A673 (cell line): ENCODE data around the gene HYAL2. TPM values are rescaled to one million over a fixed set of nuclear protein-coding genes. Genes with fewer than 3 reads are reported as not detected.

Source experiments
- BruUV-seq: library from RNA; stranded (reverse); fragments of 400-500 nt; replicated peaks from 2 replicates; lab custom pipeline; 2021; lab: Mats Ljungman, UMichigan
- CTCF ChIA-PET: fragments of 300-600 bp; sonication (Branson Sonifier 250); formaldehyde crosslinking; loops from one replicate; lab custom pipeline; 2022; ENCODE audit warnings: antibody characterized with exemption; lab: Charles Lee
- POLR2A ChIA-PET: fragments of 300-600 bp; sonication (Branson Sonifier 250); formaldehyde crosslinking; loops from one replicate; lab custom pipeline; 2022; ENCODE audit warnings: antibody characterized with exemption; ENCODE audit not compliant: low non-redundant PET; lab: Charles Lee
- DNase-seq: peaks from one replicate; pipeline ENCODE4 v3.0.0-alpha.2; 2015; ENCODE audit warnings: low spot score
- H3K27ac ChIP-seq: fragments of 200-600 bp; sonication (generic); 2 replicates; pipeline ENCODE4 v1.5.1; 2016; ENCODE audit warnings: mixed run types, low read depth, mild to moderate bottlenecking, mixed read lengths, antibody characterized with exemption, low read length; ENCODE audit not compliant: poor library complexity, severe bottlenecking
- H3K27me3 ChIP-seq: fragments of 200-600 bp; sonication (generic); replicated peaks from 2 replicates; pipeline ENCODE4 v1.6.1; 2017; ENCODE audit warnings: mixed run types, low read depth, mild to moderate bottlenecking, mixed read lengths, antibody characterized with exemption, low read length; ENCODE audit not compliant: insufficient read depth, poor library complexity
- H3K36me3 ChIP-seq: fragments of 200-600 bp; sonication (generic); 2 replicates; pipeline ENCODE4 v1.6.1; 2016; ENCODE audit warnings: mixed run types, mild to moderate bottlenecking, mixed read lengths, antibody characterized with exemption, low read length; ENCODE audit not compliant: insufficient read depth, poor library complexity, severe bottlenecking
- H3K4me1 ChIP-seq: fragments of 200-600 bp; sonication (generic); 2 replicates; pipeline ENCODE4 v1.6.1; 2017; ENCODE audit warnings: mixed run types, mild to moderate bottlenecking, mixed read lengths, antibody characterized with exemption, low read length; ENCODE audit not compliant: insufficient read depth, poor library complexity, severe bottlenecking
- H3K4me3 ChIP-seq: fragments of 200-600 bp; sonication (generic); 2 replicates; pipeline ENCODE4 v1.5.1; 2016; ENCODE audit warnings: low read depth, mixed run types, mild to moderate bottlenecking, mixed read lengths, low read length; ENCODE audit not compliant: poor library complexity, severe bottlenecking
- H3K9me3 ChIP-seq: fragments of 200-600 bp; sonication (generic); 2 replicates; pipeline ENCODE4 v1.6.1; 2016; ENCODE audit warnings: mixed run types, low read depth, mild to moderate bottlenecking, mixed read lengths, antibody characterized with exemption, low read length; ENCODE audit not compliant: poor library complexity, severe bottlenecking
- CTCF ChIP-seq: fragments of 300-800, 200-600 bp; sonication (generic); conservative IDR thresholded peaks from 2 replicates; pipeline ENCODE4 v1.5.1; 2017; ENCODE audit warnings: low read depth, mild to moderate bottlenecking, antibody characterized with exemption, low read length, moderate library complexity, mixed read lengths
- EZH2 ChIP-seq: fragments of 200-600 bp; sonication (generic); IDR thresholded peaks from 2 replicates; pipeline ENCODE4 v1.6.1; 2017; ENCODE audit warnings: borderline replicate concordance, low read depth, mild to moderate bottlenecking, mixed read lengths, antibody characterized with exemption, low read length; ENCODE audit not compliant: poor library complexity, severe bottlenecking
- intact Hi-C: fragments of 100-400 bp; cut with micrococcal nuclease; formaldehyde crosslinking; loops from one replicate; pipeline ENCODE4 v1.10.0; 2022; ENCODE audit not compliant: unreplicated experiment
- total RNA-seq: library from RNA; stranded (reverse); gene quantifications from 2 replicates; pipeline ENCODE4 v1.2.3, GENCODE V29; 2021

Gene HYAL2
- total RNA-seq, 1 experiment from 2014 or later: 18.1 TPM

- POLR2A ChIA-PET: no interaction called here
- BruUV-seq: no TSS peak
These were observed 30.1 kb downstream of the HYAL2 start, which contains the start of gene IFRD2 for GRCh38 chr3:50292159-50293078. Gene IFRD2, minus strand, starts transcription at chr3:50292429. Its CDS starts 155 bp downstream, at chr3:50292274.

GRCh38 chr3:50290161-50290641 is 32.3 kb downstream of the HYAL2 start:
- DNase-seq: no peak
- intact Hi-C loops: no loop called here
- Histone ChIP-seq H3K27ac (no peak overlapping the region), H3K4me1 (no peaks in the 10 kb centered on the region), H3K27me3 (no peaks in the 10 kb centered on the region), H3K36me3 (peaks cover 17% of the 10 kb centered on the region), H3K9me3 (no peaks in the 10 kb centered on the region), H3K4me3 (no peak overlapping the region)
- TF ChIP-seq EZH2: no peak
- no peak for TF ChIP-seq CTCF
- no TSS peak for BruUV-seq
- ChIA-PET CTCF (no interaction called here), POLR2A (no interaction called here)

More at GRCh38 chr3:50292159-50293078, 30.1 kb downstream of the HYAL2 start, which contains the start of gene IFRD2:
- peak within 1 kb of the TSS; percentile 85 for H3K27ac ChIP-seq
- no peak for TF ChIP-seq CTCF
- TF ChIP-seq EZH2: no peak
- peaks cover 16% of the 10 kb centered on the region for H3K36me3 ChIP-seq
- CTCF ChIA-PET: interaction anchor here (0.5 kb wide), 1 partner anchor 66 kb away, joined by 3 read pairs; no protein-coding TSS in a partner anchor
- H3K4me3 ChIP-seq: peak within 1 kb of the TSS; percentile 77
- peak; percentile 95 for DNase-seq
- H3K27me3 ChIP-seq: no peaks in the 10 kb centered on the region
- intact Hi-C loops: no loop called here
- H3K4me1 ChIP-seq: no peaks in the 10 kb centered on the region
- no peaks in the 10 kb centered on the region for H3K9me3 ChIP-seq

DNA sequence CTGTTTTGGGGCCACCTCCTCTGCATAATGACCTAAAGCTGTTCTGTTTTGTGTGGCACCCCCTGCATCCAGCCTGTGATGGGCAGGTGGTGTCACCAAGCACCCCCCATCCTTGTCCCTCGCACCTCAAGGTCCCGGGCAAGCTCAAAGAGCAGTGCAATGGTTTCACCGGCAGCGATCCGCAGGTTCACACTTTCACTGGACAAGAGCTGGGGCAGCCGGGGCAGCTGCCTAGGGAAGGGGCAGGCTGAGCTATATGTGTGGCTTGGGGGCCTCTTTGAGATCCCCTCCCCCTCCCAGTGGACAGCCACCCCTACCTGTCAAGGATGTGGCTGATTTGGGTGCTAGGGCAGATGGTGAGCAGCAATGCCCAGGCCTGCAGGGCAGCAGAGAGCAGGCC is 33.4 kb downstream of the HYAL2 start:
- no peak for TF ChIP-seq EZH2
- no peak for TF ChIP-seq CTCF
- no peak overlapping the region for H3K27ac ChIP-seq
- no peaks in the 10 kb centered on the region for H3K9me3 ChIP-seq
- H3K4me1 ChIP-seq: no peaks in the 10 kb centered on the region
- no peak for DNase-seq
- H3K27me3 ChIP-seq: no peaks in the 10 kb centered on the region
- peaks cover 17% of the 10 kb centered on the region for H3K36me3 ChIP-seq
- POLR2A ChIA-PET: no interaction called here
- CTCF ChIA-PET: no interaction called here
- BruUV-seq: no TSS peak
- intact Hi-C loops: no loop called here
- H3K4me3 ChIP-seq: no peak overlapping the region
